K562 (cell line): ENCODE measurements around the gene RARRES2. TPM values are rescaled to one million over a fixed set of nuclear protein-coding genes. Genes with fewer than 3 reads are reported as not detected.

ENCODE experiments used
- ATAC-seq: fragments of 200-7000 bp; cut with Tn5 transposase; 3 replicates; pipeline ENCODE4 v1.9.1; 2020; ENCODE audit warnings: moderate library complexity
- BruUV-seq: library from RNA; stranded (reverse); fragments of 400-500 nt; replicated peaks from 2 replicates; lab custom pipeline; 2021; lab: Mats Ljungman, UMichigan
- CTCF ChIA-PET: fragments of 300-600 bp; formaldehyde crosslinking; extraction: SDS; loops from one replicate; lab custom pipeline; 2021; ENCODE audit warnings: low intra/inter-chr PET ratio; lab: Yijun Ruan, JAX
- POLR2A ChIA-PET: fragments of 300-600, 350-650 bp; sonication (Branson Sonifier 250); formaldehyde crosslinking; extraction: SDS; loops from one replicate; lab custom pipeline; 2021; ENCODE audit warnings: antibody characterized with exemption, inconsistent platforms; lab: Yijun Ruan, JAX
- DNase-seq, 4 experiments: peaks; one replicate each; pipeline versions ENCODE4 v3.0.0 to v3.0.0-alpha.2; 2011 to 2018; ENCODE audit warnings: low spot score in 3 of 4, mixed read lengths in 3 of 4; ENCODE audit errors: extremely low read depth in 1 of 4
- FAIRE-seq: peaks from 2 replicates; lab custom pipeline; 2011; peaks lifted over from hg19 to GRCh38; lab: Jason Lieb, UNC
- H2AFZ ChIP-seq: 2 replicates; pipeline ENCODE4 v1.6.0; 2011; ENCODE audit warnings: low read depth, low read length, control low read depth, inconsistent platforms
- H3K27ac ChIP-seq: fragments of 200-600 bp; 3 replicates; pipeline ENCODE4 v1.8.0; 2011; ENCODE audit warnings: low read depth, mild to moderate bottlenecking, control low read depth, inconsistent platforms, low read length, moderate library complexity, mixed read lengths; ENCODE audit errors: extremely low read depth
- H3K27me3 ChIP-seq, 2 experiments: fragments of 300-600 bp in 1 of 2; 2 replicates in 1 of 2; 3 replicates in 1 of 2; pipeline versions ENCODE4 v1.6.0 to v1.8.0; 2011; ENCODE audit warnings: inconsistent platforms in 2 of 2, low read length in 2 of 2, mild to moderate bottlenecking in 1 of 2, mixed read lengths in 1 of 2, moderate library complexity in 1 of 2; ENCODE audit not compliant: control insufficient read depth in 2 of 2, insufficient read depth in 2 of 2
- H3K36me3 ChIP-seq: fragments of 300-600 bp; 3 replicates; pipeline ENCODE4 v1.8.0; 2011; ENCODE audit warnings: mild to moderate bottlenecking, low read length, inconsistent platforms; ENCODE audit not compliant: control insufficient read depth, insufficient read depth
- H3K4me1 ChIP-seq, 2 experiments: fragments of 200-600 bp in 1 of 2; replicated peaks in 1 of 2; 2 replicates in 1 of 2; 3 replicates in 1 of 2; pipeline versions ENCODE4 v1.5.1 to v1.8.0; 2011; ENCODE audit warnings: inconsistent platforms in 2 of 2, low read length in 2 of 2, mild to moderate bottlenecking in 1 of 2, mixed read lengths in 1 of 2, moderate library complexity in 1 of 2; ENCODE audit not compliant: control insufficient read depth in 2 of 2, insufficient read depth in 2 of 2
- H3K4me2 ChIP-seq: 2 replicates; pipeline ENCODE4 v1.6.1; 2011; ENCODE audit warnings: low read length, control low read depth, inconsistent platforms, mixed read lengths; ENCODE audit not compliant: insufficient read depth
- H3K4me3 ChIP-seq: fragments of 200-600 bp; sonication (generic), shearing (Covaris generic); 2 replicates; pipeline ENCODE4 v1.5.1; 2016; ENCODE audit warnings: control low read depth, inconsistent platforms
- H3K79me2 ChIP-seq: fragments of 200-600 bp; 3 replicates; pipeline ENCODE4 v1.8.0; 2011; ENCODE audit warnings: low read length, inconsistent platforms; ENCODE audit not compliant: control insufficient read depth, insufficient read depth
- H3K9ac ChIP-seq, 2 experiments: 2 replicates each; pipeline versions ENCODE4 v1.6.0 to v1.6.1; 2011; ENCODE audit warnings: low read depth in 2 of 2, low read length in 2 of 2, control low read depth in 1 of 2, inconsistent platforms in 1 of 2, mild to moderate bottlenecking in 1 of 2, mixed read lengths in 1 of 2; ENCODE audit not compliant: insufficient read depth in 1 of 2
- H3K9me1 ChIP-seq: one replicate; pipeline ENCODE4 v1.6.0; 2011; ENCODE audit warnings: inconsistent platforms, mild to moderate bottlenecking, low read length, moderate library complexity; ENCODE audit not compliant: control insufficient read depth, insufficient read depth
- H3K9me3 ChIP-seq: replicated peaks from 2 replicates; pipeline ENCODE4 v1.5.1; 2011; ENCODE audit warnings: low read depth, low read length, inconsistent platforms; ENCODE audit not compliant: control insufficient read depth, insufficient read depth
- H4K20me1 ChIP-seq: replicated peaks from 2 replicates; pipeline ENCODE4 v1.6.1; 2011; ENCODE audit warnings: low read length, inconsistent platforms, mixed read lengths; ENCODE audit not compliant: control insufficient read depth, insufficient read depth
- CHD1 ChIP-seq: fragments of 200-600 bp; sonication (generic); IDR thresholded peaks from one replicate; pipeline ENCODE4 v1.6.1; 2012; ENCODE audit warnings: mild to moderate bottlenecking, moderate library complexity, low read length, inconsistent platforms
- CSDE1 ChIP-seq, 2 experiments: fragments of 450-650 bp; IDR thresholded peaks; 2 replicates each; pipeline ENCODE4 v1.6.1; 2016; ENCODE audit warnings: mild to moderate bottlenecking in 1 of 2
- IFI16 ChIP-seq: fragments of 250-450 bp; sonication (Bioruptor Pico); IDR thresholded peaks from 2 replicates; pipeline ENCODE4 v2.1.2; 2022; ENCODE audit warnings: mild to moderate bottlenecking, inconsistent platforms
- MYC ChIP-seq, 2 experiments: fragments of 250-450 bp in 1 of 2; sonication (Bioruptor Pico) in 1 of 2; IDR thresholded peaks; 2 replicates each; pipeline versions ENCODE4 v1.5.1 to v1.6.1; 2012 to 2021; ENCODE audit warnings: low read depth in 2 of 2, borderline replicate concordance in 1 of 2, improper control_type of control experiment in 1 of 2, low read length in 1 of 2, mild to moderate bottlenecking in 1 of 2, moderate library complexity in 1 of 2
- RBFOX2 ChIP-seq: fragments of 200-400 bp; formaldehyde crosslinking; IDR thresholded peaks from 2 replicates; pipeline ENCODE4 v1.6.1; 2017; ENCODE audit warnings: low read depth, mild to moderate bottlenecking, low read length, moderate library complexity
- SP1 ChIP-seq: sonication (generic); formaldehyde crosslinking; IDR thresholded peaks from 2 replicates; pipeline ENCODE4 v1.8.1; 2022; ENCODE audit warnings: mild to moderate bottlenecking, missing genetic modification reagents
- STAT5B ChIP-seq: fragments of 250-450 bp; sonication (Bioruptor Pico); IDR thresholded peaks from 2 replicates; pipeline ENCODE4 v1.8.0; 2021; ENCODE audit warnings: mild to moderate bottlenecking, inconsistent platforms
- ZNF224 ChIP-seq: sonication (generic); formaldehyde crosslinking; IDR thresholded peaks from 2 replicates; pipeline ENCODE4 v1.8.0; 2022; ENCODE audit warnings: mild to moderate bottlenecking, missing genetic modification reagents
- ZNF263 ChIP-seq: sonication (generic); formaldehyde crosslinking; IDR thresholded peaks from 2 replicates; pipeline ENCODE4 v1.8.0; 2022; ENCODE audit warnings: mild to moderate bottlenecking, missing genetic modification reagents, borderline replicate concordance
- ZNF79 ChIP-seq: fragments of 250-450 bp; sonication (Bioruptor Pico); IDR thresholded peaks from 2 replicates; pipeline ENCODE4 v1.4.0; 2020; ENCODE audit warnings: low read depth, mild to moderate bottlenecking, moderate library complexity
- WGBS: fragments of 100-300 bp; shearing (Covaris generic); methylation state at CpG from one replicate; pipeline ENCODE4 v1.1.6; 2016; ENCODE audit warnings: low coverage, mixed read lengths; ENCODE audit not compliant: insufficient coverage; ENCODE audit errors: missing lambda C conversion rate; 5-methylcytosine and 5-hydroxymethylcytosine counted together
- in situ Hi-C: fragments of 300-500 bp; cut with MboI; formaldehyde crosslinking; loops from 4 replicates; pipeline ENCODE4 v1.15.0; 2018; ENCODE audit warnings: inconsistent platforms, mixed read lengths
- intact Hi-C: fragments of 100-400 bp; cut with micrococcal nuclease; formaldehyde crosslinking; loops from 2 replicates; pipeline ENCODE4 v1.14.2; 2022
- polyA plus RNA-seq, 8 experiments: library from polyadenylated mRNA; depleted of rRNA in 4 of 8; stranded (reverse) in 5 of 8; unstranded in 3 of 8; fragments of >200 nt; fragmentation: Nextera tagmentation in 2 of 8; fragmentation: Illumina TruSeq in 1 of 8; extraction: Ambion mirVana in 2 of 8; extraction: Trizol in 1 of 8; gene quantifications; 2 replicates each; pipeline versions ENCODE4 v1.2.1 to v1.2.3, GENCODE V29; 2011 to 2014; ENCODE audit warnings: inconsistent platforms in 1 of 8, missing spikeins in 1 of 8
- total RNA-seq, 7 experiments: library from RNA; depleted of rRNA in 6 of 7; stranded (reverse); fragments of >200 nt in 6 of 7; fragmentation: Illumina TruSeq in 2 of 7; extraction: Trizol in 2 of 7; gene quantifications; 2 replicates each; pipeline versions ENCODE4 v1.2.1 to v1.2.3, GENCODE V29; 2011 to 2021; ENCODE audit warnings: low replicate concordance in 1 of 7
- TF ChIP-seq, protein P1 (sequence below): sonication (generic); formaldehyde crosslinking; IDR thresholded peaks from 2 replicates; pipeline ENCODE4 v1.8.1; 2023; ENCODE audit warnings: mild to moderate bottlenecking, missing genetic modification reagents, moderate library complexity
- TF ChIP-seq, protein P2 (sequence below): sonication (generic); formaldehyde crosslinking; IDR thresholded peaks from 2 replicates; pipeline ENCODE4 v1.9.0; 2022; ENCODE audit warnings: mild to moderate bottlenecking, missing genetic modification reagents

RARRES2 gene
- total and polyA plus RNA-seq, 9 of the 15 experiments (the other 6 are each of a cell fraction or from before 2014, with no cell fraction given): 0.11 to 1.7 (median 0.23) TPM; not detected in 6

DNA sequence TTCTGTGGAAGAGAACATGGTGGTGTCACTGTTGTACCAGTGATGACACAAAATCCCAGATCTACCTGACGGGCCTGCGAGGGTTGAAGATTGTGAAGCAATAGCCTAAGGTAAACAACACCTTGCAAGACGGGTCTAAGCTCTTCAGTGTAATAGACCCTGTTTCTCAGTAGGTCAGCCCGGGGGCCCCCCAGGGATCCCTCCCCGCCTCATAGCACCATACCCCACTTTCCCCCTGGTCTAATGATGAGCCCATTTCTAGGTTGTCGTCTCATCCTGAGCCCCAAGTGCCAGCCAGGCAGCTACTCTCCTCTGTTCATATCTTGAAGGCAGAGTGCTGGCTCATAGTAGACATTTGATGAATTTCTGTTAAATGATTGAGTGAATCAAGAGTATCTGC is 15.5 kb downstream of the RARRES2 start:
- Histone ChIP-seq H3K36me3 (peaks cover 67% of the 10 kb centered on the region), H3K79me2 (peaks cover 74% of the 10 kb centered on the region), H2AFZ (no peak overlapping the region), H3K9me1 (no peaks in the 10 kb centered on the region), H3K27me3 (no peaks in the 10 kb centered on the region), H3K27ac (no peak overlapping the region), H3K4me2 (no peak overlapping the region), H3K4me1 (peaks cover 27 to 54% of the 10 kb centered on the region in 2 experiments), H3K9me3 (no peaks in the 10 kb centered on the region), H3K9ac (no peak overlapping the region), H4K20me1 (no peaks in the 10 kb centered on the region; the same call in 1 of the 2 replicates), H3K4me3 (no peak overlapping the region)
- FAIRE-seq (no peak), ATAC-seq (no peak), DNase-seq (peak in 1 of 4 experiments; percentile 12)
- TF ChIP-seq SP1 (CRISPR knock-in tag) (0 out of 2 replicates have a peak, but pooled peaks have one; percentile 13), CSDE1 (IDR thresholded peaks at IDR 0.05) (no peak)
- ChIA-PET CTCF (interaction anchor here (0.7 kb wide), 1 partner anchor 777 kb away, joined by 3 read pairs; no protein-coding TSS in a partner anchor), POLR2A (interaction anchor here (0.9 to 5.9 kb wide), 8 partner anchors 9 to 85 kb away, joined by 3 to 35 read pairs (median 6); no protein-coding TSS in a partner anchor)
- intact Hi-C loops (no loop called here), in situ Hi-C loops (no loop called here)
- BruUV-seq: no TSS peak
- WGBS: 97% methylated on average over 6 of the region's 6 CpGs

DNA sequence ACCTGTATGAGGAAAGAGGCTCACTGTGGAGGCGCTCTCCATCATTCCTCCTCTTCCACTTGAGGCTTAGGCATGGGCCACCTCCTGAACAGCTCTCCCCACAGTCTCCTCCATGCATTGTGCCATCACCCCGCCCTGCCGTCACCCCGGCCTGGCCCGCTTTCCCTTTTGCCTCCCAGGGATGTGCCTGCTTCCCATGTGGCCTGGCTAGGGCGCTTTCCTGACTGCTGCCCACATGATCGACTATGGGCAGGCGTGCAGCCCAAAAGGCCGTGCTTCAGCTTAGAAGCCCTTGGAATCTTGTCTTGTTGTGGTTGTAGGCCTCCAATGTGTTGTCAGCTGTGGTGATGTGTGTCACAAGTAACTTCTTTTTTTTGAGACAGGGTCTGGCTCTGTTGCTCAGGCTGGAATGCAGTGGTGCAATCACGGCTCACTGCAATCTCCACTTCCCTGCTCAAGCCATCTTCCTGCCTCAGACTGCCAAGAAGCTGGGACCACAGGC is 16.3 kb downstream of the RARRES2 start:
- intact Hi-C loops: no loop called here
- peaks cover 35 to 52% of the 10 kb centered on the region in 2 experiments for H3K4me1 ChIP-seq
- H3K79me2 ChIP-seq: peaks cover 80% of the 10 kb centered on the region
- H3K36me3 ChIP-seq: peaks cover 64% of the 10 kb centered on the region
- no TSS peak for BruUV-seq
- peak overlapping the region; percentile 68; the same call in 1 of the 2 replicates for H3K4me3 ChIP-seq
- H3K4me2 ChIP-seq: peak overlapping the region; percentile 100
- ChIA-PET POLR2A (interaction anchor here (0.6 to 5.9 kb wide), 7 partner anchors 10 to 86 kb away, joined by 3 to 35 read pairs (median 5); no protein-coding TSS in a partner anchor), CTCF (no interaction called here)
- FAIRE-seq (no peak), ATAC-seq (no peak), DNase-seq (peak in 1 of 4 experiments; percentile 13)
- H3K9ac ChIP-seq: peak overlapping the region; percentile 96
- no peak overlapping the region for H2AFZ ChIP-seq
- no peaks in the 10 kb centered on the region for H3K9me1 ChIP-seq
- peak overlapping the region; percentile 99; the same call in 1 of the 3 replicates for H3K27ac ChIP-seq
- in situ Hi-C loops: no loop called here
- no peaks in the 10 kb centered on the region for H3K9me3 ChIP-seq
- H3K27me3 ChIP-seq: no peaks in the 10 kb centered on the region
- WGBS: 94% methylated on average over 10 of the region's 10 CpGs
- no peaks in the 10 kb centered on the region for H4K20me1 ChIP-seq
- TF ChIP-seq, protein P1, sequence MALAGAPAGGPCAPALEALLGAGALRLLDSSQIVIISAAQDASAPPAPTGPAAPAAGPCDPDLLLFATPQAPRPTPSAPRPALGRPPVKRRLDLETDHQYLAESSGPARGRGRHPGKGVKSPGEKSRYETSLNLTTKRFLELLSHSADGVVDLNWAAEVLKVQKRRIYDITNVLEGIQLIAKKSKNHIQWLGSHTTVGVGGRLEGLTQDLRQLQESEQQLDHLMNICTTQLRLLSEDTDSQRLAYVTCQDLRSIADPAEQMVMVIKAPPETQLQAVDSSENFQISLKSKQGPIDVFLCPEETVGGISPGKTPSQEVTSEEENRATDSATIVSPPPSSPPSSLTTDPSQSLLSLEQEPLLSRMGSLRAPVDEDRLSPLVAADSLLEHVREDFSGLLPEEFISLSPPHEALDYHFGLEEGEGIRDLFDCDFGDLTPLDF (CRISPR knock-in tag): 0 out of 2 replicates have a peak, but pooled peaks have one; percentile 26
- TF ChIP-seq, protein P2, sequence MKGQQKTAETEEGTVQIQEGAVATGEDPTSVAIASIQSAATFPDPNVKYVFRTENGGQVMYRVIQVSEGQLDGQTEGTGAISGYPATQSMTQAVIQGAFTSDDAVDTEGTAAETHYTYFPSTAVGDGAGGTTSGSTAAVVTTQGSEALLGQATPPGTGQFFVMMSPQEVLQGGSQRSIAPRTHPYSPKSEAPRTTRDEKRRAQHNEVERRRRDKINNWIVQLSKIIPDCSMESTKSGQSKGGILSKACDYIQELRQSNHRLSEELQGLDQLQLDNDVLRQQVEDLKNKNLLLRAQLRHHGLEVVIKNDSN (CRISPR knock-in tag): peak; percentile 10
- TF ChIP-seq IFI16 (CRISPR knock-in tag) (peak; percentile 6; the same call in 1 of the 2 replicates), RBFOX2 (peak; percentile 52), STAT5B (CRISPR knock-in tag) (no peak), ZNF263 (0 out of 2 replicates have a peak, but pooled peaks have one; percentile 13), ZNF224 (CRISPR knock-in tag) (0 out of 2 replicates have a peak, but pooled peaks have one; percentile 36), CHD1 (peak; percentile 38), ZNF79 (CRISPR knock-in tag) (no peak), MYC (IDR thresholded peaks at IDR 0.05; ENCODE audit: low read depth, low read length) (no peak), MYC (CRISPR knock-in tag; IDR thresholded peaks at IDR 0.05; ENCODE audit: borderline replicate concordance, low read depth) (no peak)
